Activated CD8-positive, alpha-beta memory T cell treated with anti-CD3 and anti-CD28 coated beads for 1 hour (primary cell): ENCODE data around the gene WDR27.
"Not testable (repeated sequence)": the region's sequence is repeated elsewhere in the genome, so short reads cannot be mapped to it uniquely, and the experiment has no call there.

Experiments used
- DNase-seq, 2 donors: peaks; one replicate each; pipeline ENCODE4 v3.0.0-alpha.2; 2020; ENCODE audit warnings: low read depth in 1 of 2; ENCODE audit errors: extremely low read depth in 1 of 2

The WDR27 gene

DNA sequence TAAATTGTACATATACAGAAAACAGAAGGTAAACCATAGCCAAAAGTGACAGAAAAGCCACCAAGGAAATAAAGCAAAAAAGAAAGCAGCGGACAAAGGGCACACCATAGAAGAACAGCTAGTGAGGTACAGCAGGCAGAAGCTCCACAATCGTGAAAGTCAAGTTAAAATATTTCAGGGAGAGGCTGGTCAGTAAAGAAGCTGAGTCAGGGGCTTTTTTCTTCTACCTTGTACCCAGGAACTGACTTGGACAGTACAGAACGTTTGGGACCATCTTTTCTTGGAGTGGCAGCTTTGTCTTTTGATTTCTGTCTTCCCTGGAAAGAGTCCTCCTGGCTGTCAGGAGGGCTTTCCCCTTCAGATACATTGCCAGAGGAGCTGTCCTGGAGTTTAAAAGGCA, 8.2 kb upstream of the WDR27 start:
- DNase-seq, result no peak

DNA sequence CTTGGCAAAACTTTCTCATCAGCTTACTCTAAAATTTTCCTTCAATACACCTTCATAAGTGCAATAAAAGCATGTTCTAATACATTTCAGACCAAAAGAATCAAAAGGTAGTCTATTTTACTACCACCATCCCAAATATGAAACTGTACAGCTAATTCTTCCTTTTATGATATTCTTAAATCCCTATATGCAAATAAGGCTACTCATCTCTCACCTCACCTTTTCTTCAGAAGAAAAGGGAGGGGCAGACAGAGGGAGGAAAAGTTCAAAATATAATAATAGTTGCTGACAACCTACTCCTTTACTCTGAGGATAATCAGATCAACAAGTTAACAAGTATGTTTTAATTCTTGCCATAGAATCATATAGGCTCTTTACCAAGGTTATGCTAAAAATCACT, 7.5 kb upstream of the WDR27 start:
- no peak for DNase-seq

- no peak for DNase-seq
Measured at GRCh38 chr6:169707772-169708171, 5.9 kb upstream of the WDR27 start.

GRCh38 chr6:169702840-169703246, 1.0 kb upstream of the WDR27 start:
- DNase-seq, result no peak

- no peak for DNase-seq
Measured at GRCh38 chr6:169701311-169701953, 397 bp downstream of the WDR27 start.

- no peak for DNase-seq
Measured at GRCh38 chr6:169700296-169700695, 1.5 kb downstream of the WDR27 start.

DNA sequence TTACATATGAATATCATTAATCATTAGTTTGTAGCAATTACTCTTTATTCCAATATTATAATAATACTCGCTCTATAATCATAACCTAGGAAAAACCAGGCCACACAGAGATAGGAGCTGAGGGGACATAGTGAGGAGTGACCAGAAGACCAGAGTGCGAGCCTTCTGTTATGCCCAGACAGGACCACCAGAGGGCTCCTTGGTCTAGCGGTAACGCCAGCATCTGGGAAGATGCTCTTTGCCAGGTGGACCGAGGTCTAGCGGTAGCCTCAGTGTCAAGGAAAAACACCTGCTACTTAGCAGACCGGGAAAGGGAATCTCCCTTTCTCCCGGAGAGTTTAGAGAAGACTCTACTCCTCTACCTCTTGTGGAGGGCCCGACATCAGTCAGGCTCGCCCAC, 4.7 kb downstream of the WDR27 start:
- DNase-seq, result not testable (repeated sequence)

DNA sequence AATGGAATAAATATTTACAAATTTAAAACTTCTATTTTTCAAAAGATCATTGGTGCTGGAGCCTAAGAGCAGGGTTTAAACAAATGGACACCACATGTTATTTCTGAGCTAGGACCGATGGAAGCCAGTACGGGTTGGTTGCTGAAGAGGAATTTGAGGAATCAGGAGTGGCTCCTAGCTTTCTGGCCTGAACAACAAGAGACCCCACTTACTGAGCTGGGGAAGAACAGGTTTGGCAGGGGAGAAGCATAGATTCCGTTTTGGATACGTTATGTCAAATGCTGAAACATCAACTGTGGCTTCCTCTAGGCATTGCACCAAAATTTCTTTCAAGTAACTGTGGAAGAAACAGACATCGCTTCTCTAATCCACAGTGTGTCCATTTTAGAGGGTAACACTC, 6.7 kb downstream of the WDR27 start:
- DNase-seq, result no peak

DNA sequence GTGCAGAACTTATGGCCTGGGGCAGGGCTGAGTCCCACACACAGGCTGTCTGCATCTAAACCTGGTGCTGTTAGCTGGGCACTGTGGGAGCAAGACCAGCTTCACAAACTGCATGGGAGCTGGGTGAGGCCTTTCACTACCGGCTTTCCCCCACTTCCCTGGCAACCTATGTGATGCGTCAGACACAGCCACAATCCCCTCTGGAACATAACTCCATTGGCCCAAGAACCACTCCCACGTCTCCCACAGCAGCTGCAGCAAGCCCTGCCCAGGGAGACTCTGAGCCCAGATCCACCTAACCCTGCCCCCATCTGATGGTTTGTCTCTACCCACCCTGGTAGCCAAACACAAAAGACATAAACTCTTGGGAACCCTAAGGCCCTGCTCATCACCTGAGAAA, 9.3 kb downstream of the WDR27 start:
- DNase-seq, result no peak

- DNase-seq, result no peak
Measured at GRCh38 chr6:169691260-169691659, 10.6 kb downstream of the WDR27 start.

GRCh38 chr6:169689287-169689686, 12.5 kb downstream of the WDR27 start:
- no peak for DNase-seq

GRCh38 chr6:169685860-169686259, 16.0 kb downstream of the WDR27 start:
- no peak for DNase-seq

DNA sequence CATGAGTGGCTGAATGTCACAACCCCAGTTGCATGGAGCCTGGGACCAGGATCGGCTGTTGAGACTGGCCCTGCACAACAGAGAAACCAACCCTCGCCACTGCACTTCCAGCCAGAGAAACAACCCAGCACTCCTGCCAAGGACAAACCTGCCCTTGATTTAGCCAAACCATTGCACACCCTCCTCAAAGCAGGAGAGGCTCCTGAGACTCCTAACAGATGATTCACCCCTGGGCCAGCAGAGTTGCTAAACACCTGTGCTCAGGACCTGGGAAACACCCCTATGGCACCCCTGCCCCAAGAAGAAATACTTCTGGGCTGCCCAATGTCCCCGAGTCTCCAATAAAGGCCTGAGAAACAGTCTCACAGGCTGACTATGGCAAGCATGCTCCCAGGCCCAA, 17.8 kb downstream of the WDR27 start:
- DNase-seq, result no peak

GRCh38 chr6:169678342-169678741, 23.5 kb downstream of the WDR27 start:
- DNase-seq, result no peak

DNA sequence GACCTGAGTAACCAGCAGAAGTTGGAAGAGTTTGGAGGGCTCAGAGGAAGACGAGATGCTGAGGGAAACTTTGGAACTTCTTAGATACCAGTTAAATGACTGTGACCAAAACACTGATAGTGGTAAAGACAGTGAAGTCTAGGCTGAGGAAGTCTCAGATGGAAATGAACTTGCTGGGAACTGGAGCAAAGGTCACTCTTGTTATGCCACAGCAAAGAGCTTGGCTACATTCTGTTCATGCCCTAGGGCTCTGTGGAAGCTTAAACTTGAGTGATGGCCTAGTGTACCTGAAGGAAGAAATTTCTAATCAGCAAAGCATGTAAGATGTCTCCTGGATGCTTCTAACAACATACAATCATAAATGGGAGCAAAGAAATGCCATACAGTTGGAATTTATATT, 24.7 kb downstream of the WDR27 start:
- DNase-seq, result no peak

DNA sequence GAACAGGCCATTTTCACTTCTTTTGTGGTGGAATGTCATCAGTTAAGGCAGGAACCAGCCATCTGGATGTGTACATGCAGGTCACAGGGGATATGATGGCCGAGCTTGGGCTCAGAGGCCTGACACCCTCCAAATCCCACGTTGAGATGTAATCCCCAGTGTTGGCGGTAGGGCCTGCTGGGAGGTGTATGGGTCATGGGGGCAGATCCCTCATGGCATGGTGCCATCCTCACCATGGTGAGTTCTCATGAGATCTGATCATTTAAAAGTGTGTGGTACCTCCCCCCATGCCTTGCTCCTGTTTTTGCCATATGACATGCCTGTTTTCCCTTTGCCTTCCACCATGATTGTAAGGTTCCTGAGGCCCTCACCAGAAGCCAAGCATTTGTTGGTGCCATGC, 26.8 kb downstream of the WDR27 start:
- DNase-seq, result no peak

GRCh38 chr6:169671563-169671962, 30.3 kb downstream of the WDR27 start:
- no peak for DNase-seq

GRCh38 chr6:169669889-169670288, 31.9 kb downstream of the WDR27 start:
- no peak for DNase-seq

DNA sequence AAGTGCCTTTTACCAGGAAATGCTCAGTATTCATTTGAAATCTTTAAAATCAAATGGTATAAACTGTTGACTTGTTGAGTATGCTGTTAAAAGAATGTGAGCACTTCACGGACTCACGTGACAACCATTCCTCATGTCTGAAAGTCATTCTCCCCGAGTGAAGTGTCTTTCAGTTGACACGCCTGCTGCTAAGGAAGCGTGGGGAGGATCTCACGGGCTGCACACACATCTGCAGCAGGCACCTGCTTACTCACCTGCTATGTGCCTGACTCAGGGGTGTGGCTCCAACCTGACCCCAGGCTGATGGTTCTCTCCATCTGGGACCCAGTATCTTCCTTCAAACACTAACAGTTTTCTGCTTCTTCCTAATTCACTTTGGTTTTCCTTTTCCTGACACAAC, 32.7 kb downstream of the WDR27 start:
- DNase-seq, result no peak

DNA sequence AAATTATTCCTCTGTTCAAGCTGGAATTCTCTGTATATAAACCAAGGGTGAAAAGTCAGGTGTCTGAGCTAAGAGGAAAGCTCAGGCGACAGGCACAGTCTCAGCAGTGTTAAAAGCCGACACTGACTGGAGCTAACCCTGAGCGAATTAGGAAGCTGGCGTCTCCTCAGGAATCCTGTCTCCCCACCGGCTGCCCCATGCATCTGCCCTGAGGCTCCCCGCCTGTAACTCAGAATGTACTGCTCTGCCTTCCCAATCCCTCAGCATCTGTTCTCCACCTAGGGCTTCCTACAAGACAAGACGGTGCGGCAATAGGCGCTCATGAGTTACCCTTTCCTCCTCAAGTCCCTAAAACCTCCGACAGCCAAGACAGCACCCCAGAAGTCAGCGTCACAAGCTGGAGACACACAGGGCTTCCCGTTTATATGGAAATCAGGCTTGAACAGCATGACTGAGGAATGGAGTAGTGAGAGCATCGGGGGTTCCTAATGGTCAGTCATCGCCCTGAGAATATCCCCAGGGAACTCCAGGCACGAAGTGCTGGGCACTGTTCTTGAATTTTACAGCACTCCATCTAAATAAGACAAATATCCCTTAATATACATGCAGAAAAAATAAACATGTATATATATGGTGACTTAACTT, 33.5 kb downstream of the WDR27 start:
- DNase-seq, result no peak

- no peak for DNase-seq
Measured at GRCh38 chr6:169667716-169668115, 34.1 kb downstream of the WDR27 start.

GRCh38 chr6:169666441-169666840, 35.4 kb downstream of the WDR27 start:
- DNase-seq, result no peak

- DNase-seq, result no peak
Measured at GRCh38 chr6:169665289-169665688, 36.5 kb downstream of the WDR27 start.
